Duodenal mucosa (tissue), 2 donors: ENCODE data around the gene TSSC4.
A peak's percentile ranks its signal among the peaks of the same experiment; 100 is the strongest.

Experiments
- H3K27ac ChIP-seq: one replicate; pipeline ENCODE4 v1.7.0; 2013; ENCODE audit warnings: low read depth, low read length
- H3K27me3 ChIP-seq, 2 donors: one replicate each; pipeline ENCODE4 v1.7.0; 2013; ENCODE audit warnings: low read length in 2 of 2, control low read depth in 1 of 2; ENCODE audit not compliant: insufficient read depth in 2 of 2, control insufficient read depth in 1 of 2
- H3K36me3 ChIP-seq, 2 donors: one replicate each; pipeline ENCODE4 v1.7.0; 2013; ENCODE audit warnings: low read length in 2 of 2, control low read depth in 1 of 2; ENCODE audit not compliant: insufficient read depth in 2 of 2, control insufficient read depth in 1 of 2
- H3K4me1 ChIP-seq, 2 donors: one replicate each; pipeline ENCODE4 v1.7.0; 2013; ENCODE audit warnings: low read length in 2 of 2, control low read depth in 1 of 2; ENCODE audit not compliant: insufficient read depth in 2 of 2, control insufficient read depth in 1 of 2
- H3K4me3 ChIP-seq, 2 donors: one replicate each; pipeline ENCODE4 v1.7.0; 2013; ENCODE audit warnings: low read length in 2 of 2, low read depth in 1 of 2
- H3K9ac ChIP-seq, 2 donors: one replicate each; pipeline ENCODE4 v1.7.0; 2013; ENCODE audit warnings: low read length in 2 of 2, low read depth in 1 of 2
- H3K9me3 ChIP-seq, 2 donors: one replicate each; pipeline ENCODE4 v1.7.0; 2013; ENCODE audit warnings: low read length in 2 of 2, control low read depth in 1 of 2; ENCODE audit not compliant: control insufficient read depth in 1 of 2

Gene TSSC4

GRCh38 chr11:2386591-2386990 is 14.0 kb upstream of the TSSC4 start:
- no peak overlapping the region for H3K4me3 ChIP-seq
- H3K27ac ChIP-seq, result peak overlapping the region; percentile 58
- no peaks in the 10 kb centered on the region for H3K27me3 ChIP-seq
- H3K9ac ChIP-seq, result peak overlapping the region in 1 of 2 donors; percentile 18
- peaks cover 3 to 5% of the 10 kb centered on the region in 2 donors for H3K36me3 ChIP-seq
- H3K9me3 ChIP-seq, result no peaks in the 10 kb centered on the region
- H3K4me1 ChIP-seq, result peaks cover 71 to 81% of the 10 kb centered on the region in 2 donors

GRCh38 chr11:2387266-2387987 is 13.1 kb upstream of the TSSC4 start:
- peaks cover 63 to 73% of the 10 kb centered on the region in 2 donors for H3K4me1 ChIP-seq
- peak overlapping the region; percentile 58 for H3K27ac ChIP-seq
- no peaks in the 10 kb centered on the region for H3K9me3 ChIP-seq
- H3K27me3 ChIP-seq, result no peaks in the 10 kb centered on the region
- peak overlapping the region in 1 of 2 donors; percentile 28 for H3K4me3 ChIP-seq
- H3K9ac ChIP-seq, result peak overlapping the region in 1 of 2 donors; percentile 18
- peaks cover 3 to 5% of the 10 kb centered on the region in 2 donors for H3K36me3 ChIP-seq

- H3K9me3 ChIP-seq, result no peaks in the 10 kb centered on the region
- H3K4me1 ChIP-seq, result peaks cover 50 to 60% of the 10 kb centered on the region in 2 donors
- H3K27me3 ChIP-seq, result no peaks in the 10 kb centered on the region
- peaks cover 3 to 5% of the 10 kb centered on the region in 2 donors for H3K36me3 ChIP-seq
- H3K9ac ChIP-seq, result peak overlapping the region in 1 of 2 donors; percentile 6
- H3K27ac ChIP-seq, result no peak overlapping the region
- no peak overlapping the region for H3K4me3 ChIP-seq
Measured at GRCh38 chr11:2388431-2389376, 11.8 kb upstream of the TSSC4 start.

- Histone ChIP-seq H3K9ac (no peak overlapping the region), H3K36me3 (peaks cover 3 to 7% of the 10 kb centered on the region in 2 donors), H3K9me3 (no peaks in the 10 kb centered on the region), H3K27me3 (no peaks in the 10 kb centered on the region), H3K27ac (no peak overlapping the region), H3K4me3 (no peak overlapping the region), H3K4me1 (peaks cover 48 to 57% of the 10 kb centered on the region in 2 donors)
Measured at GRCh38 chr11:2389377-2390026, 11.0 kb upstream of the TSSC4 start.

GRCh38 chr11:2390091-2390724 is 10.3 kb upstream of the TSSC4 start:
- H3K27ac ChIP-seq, result no peak overlapping the region
- peaks cover 41 to 50% of the 10 kb centered on the region in 2 donors for H3K4me1 ChIP-seq
- no peaks in the 10 kb centered on the region for H3K27me3 ChIP-seq
- H3K9ac ChIP-seq, result no peak overlapping the region
- no peaks in the 10 kb centered on the region for H3K9me3 ChIP-seq
- peaks cover 3 to 10% of the 10 kb centered on the region in 2 donors for H3K36me3 ChIP-seq
- H3K4me3 ChIP-seq, result no peak overlapping the region

- Histone ChIP-seq H3K9me3 (no peaks in the 10 kb centered on the region), H3K27ac (no peak overlapping the region), H3K9ac (no peak overlapping the region), H3K27me3 (no peaks in the 10 kb centered on the region), H3K4me3 (no peak overlapping the region), H3K4me1 (peaks cover 37 to 45% of the 10 kb centered on the region in 2 donors), H3K36me3 (peaks cover 3 to 14% of the 10 kb centered on the region in 2 donors)
Measured at GRCh38 chr11:2390725-2391151, 9.8 kb upstream of the TSSC4 start.

- Histone ChIP-seq H3K4me1 (peaks cover 30 to 38% of the 10 kb centered on the region in 2 donors), H3K27me3 (no peaks in the 10 kb centered on the region), H3K9ac (no peak overlapping the region), H3K27ac (no peak overlapping the region), H3K36me3 (peaks cover 3 to 20% of the 10 kb centered on the region in 2 donors), H3K4me3 (no peak overlapping the region), H3K9me3 (no peaks in the 10 kb centered on the region)
Measured at GRCh38 chr11:2391181-2391975, 9.2 kb upstream of the TSSC4 start.

GRCh38 chr11:2392241-2392959 is 8.2 kb upstream of the TSSC4 start:
- H3K27ac ChIP-seq, result no peak overlapping the region
- H3K4me1 ChIP-seq, result peaks cover 20 to 28% of the 10 kb centered on the region in 2 donors
- no peaks in the 10 kb centered on the region for H3K9me3 ChIP-seq
- no peak overlapping the region for H3K4me3 ChIP-seq
- no peak overlapping the region for H3K9ac ChIP-seq
- peaks cover 6 to 27% of the 10 kb centered on the region in 2 donors for H3K36me3 ChIP-seq
- no peaks in the 10 kb centered on the region for H3K27me3 ChIP-seq
